ENCODE results near the gene SPAG16. TPM values are rescaled to one million over a fixed set of nuclear protein-coding genes. Genes with fewer than 3 reads are reported as not detected.
A peak's percentile ranks its signal among the peaks of the same experiment; 100 is the strongest.

The SPAG16 gene
- total and polyA plus RNA-seq, 2 of the 13 experiments (the other 11 are each of a cell fraction or from before 2014, with no cell fraction given): 9.6 to 26.5 TPM

DNA sequence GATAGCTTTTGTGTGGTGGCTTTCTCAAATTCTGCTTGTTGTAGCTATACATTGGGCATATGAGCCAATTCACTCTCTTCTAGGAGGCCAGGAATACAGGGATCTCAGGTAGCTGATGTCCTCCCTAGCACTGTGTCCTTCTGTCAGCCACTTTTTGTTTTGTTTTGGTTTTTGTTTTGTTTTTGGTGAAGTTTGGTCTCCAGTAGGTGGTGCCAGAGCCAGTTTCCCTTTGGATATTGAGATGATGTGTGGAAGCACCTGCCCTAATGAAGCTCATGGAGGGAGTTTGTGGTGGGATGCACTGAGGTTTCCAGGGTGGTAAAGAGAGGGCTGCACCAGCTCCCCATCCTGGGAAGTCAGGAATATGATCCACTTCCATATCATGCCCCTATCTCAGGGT lies 1026.1 kb downstream of the SPAG16 start:
- BruUV-seq (replicated peaks): no TSS peak
- Histone ChIP-seq H3K9me3 (ENCODE audit: low read length) (no peaks in the 10 kb centered on the region), H3K4me1 (ENCODE audit: insufficient read depth, low read length) (no peaks in the 10 kb centered on the region), H3K27me3 (ENCODE audit: control insufficient read depth in 1 of 2, insufficient read depth in 2 of 2, low read length in 2 of 2) (no peaks in the 10 kb centered on the region), H3K27ac (ENCODE audit: extremely low read length, insufficient read depth, low read length) (no peak overlapping the region), H3K79me2 (ENCODE audit: insufficient read depth, low read length) (no peaks in the 10 kb centered on the region), H3K36me3 (replicated peaks in 1 of 2; ENCODE audit: control insufficient read depth in 1 of 2, insufficient read depth in 2 of 2, low read length in 2 of 2) (no peaks in the 10 kb centered on the region), H3K4me3 (replicated peaks in 1 of 3; ENCODE audit: insufficient read depth in 1 of 3, low read depth in 2 of 3, low read length in 3 of 3) (no peak overlapping the region), H2AFZ (ENCODE audit: low read length) (peak overlapping the region; percentile 83), H3K9ac (ENCODE audit: insufficient read depth, low read depth, low read length) (no peak overlapping the region), H4K20me1 (ENCODE audit: insufficient read depth, low read length) (no peaks in the 10 kb centered on the region), H3K4me2 (ENCODE audit: low read depth, low read length) (no peak overlapping the region; the same call in 1 of the 2 replicates)
- DNase-seq (ENCODE audit: low spot score) (peak; percentile 7), FAIRE-seq (peak; percentile 8), ATAC-seq (peak; percentile 80)
- intact Hi-C loops (cut with micrococcal nuclease; ENCODE audit: unreplicated experiment) (loop anchor here (1.0 to 5.0 kb wide), 2 partner anchors 692 to 1058 kb away; no protein-coding TSS in a partner anchor), in situ Hi-C loops (cut with HindIII; ENCODE audit: extremely low pct_ligation_motif_present, low pct_unique_long_range_greater_than_20kb) (no loop called here)
- TF ChIP-seq CBX2 (IDR thresholded peaks at IDR 0.05; ENCODE audit: low read depth, low read length) (no peak), CBX2 (CRISPR knock-in tag; IDR thresholded peaks at IDR 0.05; ENCODE audit: low read depth) (no peak), SOX6 (IDR thresholded peaks at IDR 0.05) (no peak), SOX6 (CRISPR knock-in tag; IDR thresholded peaks at IDR 0.05) (0 out of 2 replicates have a peak, but pooled peaks have one; percentile 21), ZC3H13 (CRISPR knock-in tag; IDR thresholded peaks at IDR 0.05) (no peak), TBP (CRISPR knock-in tag; IDR thresholded peaks at IDR 0.05) (no peak), STAG1 (CRISPR knock-in tag; IDR thresholded peaks at IDR 0.05) (peak; percentile 43), SMC3 (IDR thresholded peaks at IDR 0.05; ENCODE audit: low read length) (peak; percentile 4; the same call in 1 of the 2 replicates), FOSL1 (CRISPR knock-in tag; IDR thresholded peaks at IDR 0.05; ENCODE audit: borderline replicate concordance) (no peak)
- TF ChIP-seq, protein P1, sequence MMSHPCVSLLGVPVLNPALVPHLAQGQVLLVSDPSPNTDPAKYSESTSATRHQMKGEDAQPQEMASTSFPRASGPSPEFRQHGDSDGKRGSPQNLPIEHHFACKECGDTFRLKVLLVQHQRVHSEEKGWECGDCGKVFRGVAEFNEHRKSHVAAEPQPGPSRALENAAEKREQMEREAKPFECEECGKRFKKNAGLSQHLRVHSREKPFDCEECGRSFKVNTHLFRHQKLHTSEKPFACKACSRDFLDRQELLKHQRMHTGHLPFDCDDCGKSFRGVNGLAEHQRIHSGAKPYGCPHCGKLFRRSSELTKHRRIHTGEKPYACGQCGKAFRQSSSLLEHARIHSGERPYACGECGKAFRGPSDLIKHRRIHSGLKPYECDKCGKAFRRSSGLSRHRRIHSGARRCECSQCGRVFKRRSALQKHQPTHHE (CRISPR knock-in tag; IDR thresholded peaks at IDR 0.05; ENCODE audit: borderline replicate concordance): no peak
- TF ChIP-seq, protein P2, sequence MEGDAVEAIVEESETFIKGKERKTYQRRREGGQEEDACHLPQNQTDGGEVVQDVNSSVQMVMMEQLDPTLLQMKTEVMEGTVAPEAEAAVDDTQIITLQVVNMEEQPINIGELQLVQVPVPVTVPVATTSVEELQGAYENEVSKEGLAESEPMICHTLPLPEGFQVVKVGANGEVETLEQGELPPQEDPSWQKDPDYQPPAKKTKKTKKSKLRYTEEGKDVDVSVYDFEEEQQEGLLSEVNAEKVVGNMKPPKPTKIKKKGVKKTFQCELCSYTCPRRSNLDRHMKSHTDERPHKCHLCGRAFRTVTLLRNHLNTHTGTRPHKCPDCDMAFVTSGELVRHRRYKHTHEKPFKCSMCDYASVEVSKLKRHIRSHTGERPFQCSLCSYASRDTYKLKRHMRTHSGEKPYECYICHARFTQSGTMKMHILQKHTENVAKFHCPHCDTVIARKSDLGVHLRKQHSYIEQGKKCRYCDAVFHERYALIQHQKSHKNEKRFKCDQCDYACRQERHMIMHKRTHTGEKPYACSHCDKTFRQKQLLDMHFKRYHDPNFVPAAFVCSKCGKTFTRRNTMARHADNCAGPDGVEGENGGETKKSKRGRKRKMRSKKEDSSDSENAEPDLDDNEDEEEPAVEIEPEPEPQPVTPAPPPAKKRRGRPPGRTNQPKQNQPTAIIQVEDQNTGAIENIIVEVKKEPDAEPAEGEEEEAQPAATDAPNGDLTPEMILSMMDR (CRISPR knock-in tag; IDR thresholded peaks at IDR 0.05): peak; percentile 41
- ChIA-PET CTCF (ENCODE audit: low intra/inter-chr PET ratio, low total read pairs) (interaction anchor here (1.5 kb wide), 1 partner anchor 692 kb away, joined by 6 read pairs; no protein-coding TSS in a partner anchor), POLR2A (no interaction called here)
